Smooth muscle cell (in vitro differentiated cells): Measurements from ENCODE around the gene C11orf86. TPM values are rescaled to one million over a fixed set of nuclear protein-coding genes. Genes with fewer than 3 reads are reported as not detected.

ENCODE experiments used
- DNase-seq: peaks from one replicate; lab custom pipeline; 2025; ENCODE audit not compliant: unreplicated experiment; lab: John Stamatoyannopoulos, UW
- H2AFZ ChIP-seq: fragments of 200-600 bp; sonication (generic); 2 replicates; pipeline ENCODE4 v1.6.0; 2016; ENCODE audit warnings: antibody characterized with exemption, low read depth, mild to moderate bottlenecking
- H3F3A ChIP-seq: fragments of 200-600 bp; sonication (generic); 2 replicates; pipeline ENCODE4 v1.6.0; 2017; ENCODE audit warnings: antibody characterized with exemption, low read depth
- H3K27ac ChIP-seq: fragments of 200-600 bp; sonication (generic); 2 replicates; pipeline ENCODE4 v1.5.1; 2016; ENCODE audit warnings: low read depth, mild to moderate bottlenecking
- H3K27me3 ChIP-seq: fragments of 200-600 bp; sonication (generic); 2 replicates; pipeline ENCODE4 v1.6.1; 2016; ENCODE audit warnings: low read depth, mild to moderate bottlenecking
- H3K36me3 ChIP-seq: fragments of 200-600 bp; sonication (generic); 2 replicates; pipeline ENCODE4 v1.5.1; 2016; ENCODE audit warnings: low read depth
- H3K4me1 ChIP-seq: fragments of 200-600 bp; sonication (generic); 2 replicates; pipeline ENCODE4 v1.5.1; 2016; ENCODE audit warnings: low read depth
- H3K4me2 ChIP-seq: fragments of 200-600 bp; sonication (generic); 2 replicates; pipeline ENCODE4 v1.6.0; 2016; ENCODE audit warnings: mild to moderate bottlenecking
- H3K4me3 ChIP-seq: fragments of 200-600 bp; sonication (generic); 2 replicates; pipeline ENCODE4 v1.5.1; 2016; ENCODE audit warnings: mild to moderate bottlenecking
- H3K79me2 ChIP-seq: fragments of 200-600 bp; sonication (generic); 2 replicates; pipeline ENCODE4 v1.6.0; 2016; ENCODE audit warnings: low read depth, mild to moderate bottlenecking
- H3K9ac ChIP-seq: fragments of 200-600 bp; sonication (generic); 2 replicates; pipeline ENCODE4 v1.6.0; 2016; ENCODE audit warnings: low read depth
- H3K9me3 ChIP-seq: fragments of 200-600 bp; sonication (generic); replicated peaks from 2 replicates; pipeline ENCODE4 v1.5.1; 2016; ENCODE audit warnings: low read depth
- H4K20me1 ChIP-seq: fragments of 200-600 bp; sonication (generic); 2 replicates; pipeline ENCODE4 v1.6.0; 2016; ENCODE audit warnings: low read depth
- CTCF ChIP-seq: fragments of 200-600 bp; sonication (generic); IDR thresholded peaks from 2 replicates; pipeline ENCODE4 v1.5.1; 2017; ENCODE audit warnings: borderline replicate concordance, mild to moderate bottlenecking, antibody characterized with exemption; ENCODE audit not compliant: insufficient read depth, poor library complexity, severe bottlenecking
- WGBS: methylation state at CpG from one replicate; pipeline ENCODE4 v1.1.7; 2016; ENCODE audit warnings: low lambda C conversion rate; 5-methylcytosine and 5-hydroxymethylcytosine counted together
- polyA plus RNA-seq: library from polyadenylated mRNA; unstranded; fragments of >200 nt; fragmentation: Nextera tagmentation; extraction: Ambion mirVana; gene quantifications from 2 replicates; pipeline ENCODE4 v1.2.1, GENCODE V29; 2016
- total RNA-seq: library from RNA; depleted of rRNA; stranded (reverse); fragments of >200 nt; gene quantifications from 2 replicates; pipeline ENCODE4 v1.2.3, GENCODE V29; 2014

The C11orf86 gene
- total and polyA plus RNA-seq, 2 experiments from 2014 or later, result not detected

GRCh38 chr11:66985508-66986177 is 10.5 kb downstream of the C11orf86 start:
- Histone ChIP-seq H3K79me2 (no peaks in the 10 kb centered on the region), H4K20me1 (no peaks in the 10 kb centered on the region), H3K4me3 (no peak overlapping the region), H3K9me3 (no peaks in the 10 kb centered on the region), H3F3A (no peaks in the 10 kb centered on the region), H3K9ac (no peak overlapping the region), H3K4me2 (no peak overlapping the region), H3K27ac (no peak overlapping the region), H2AFZ (no peak overlapping the region), H3K36me3 (no peaks in the 10 kb centered on the region), H3K4me1 (no peaks in the 10 kb centered on the region), H3K27me3 (no peaks in the 10 kb centered on the region)
- 94% methylated on average over 8 of the region's 8 CpGs for WGBS
- no peak for TF ChIP-seq CTCF
- no peak for DNase-seq

GRCh38 chr11:66986178-66986545 is 11.1 kb downstream of the C11orf86 start:
- WGBS, result 90% methylated on average over 7 of the region's 7 CpGs
- no peaks in the 10 kb centered on the region for H4K20me1 ChIP-seq
- H2AFZ ChIP-seq, result no peak overlapping the region
- no peak overlapping the region for H3K4me3 ChIP-seq
- H3K9me3 ChIP-seq, result no peaks in the 10 kb centered on the region
- DNase-seq, result no peak
- H3K4me1 ChIP-seq, result no peaks in the 10 kb centered on the region
- H3K79me2 ChIP-seq, result no peaks in the 10 kb centered on the region
- H3K27me3 ChIP-seq, result no peaks in the 10 kb centered on the region
- no peak overlapping the region for H3K9ac ChIP-seq
- no peak overlapping the region for H3K27ac ChIP-seq
- no peak overlapping the region for H3K4me2 ChIP-seq
- no peak for TF ChIP-seq CTCF
- H3K36me3 ChIP-seq, result no peaks in the 10 kb centered on the region
- no peaks in the 10 kb centered on the region for H3F3A ChIP-seq

- no peaks in the 10 kb centered on the region for H3F3A ChIP-seq
- 79% methylated on average over 4 of the region's 6 CpGs for WGBS
- no peak overlapping the region for H3K4me3 ChIP-seq
- peak overlapping the region; percentile 40 for H3K4me2 ChIP-seq
- no peak overlapping the region for H3K9ac ChIP-seq
- no peak for DNase-seq
- H3K36me3 ChIP-seq, result no peaks in the 10 kb centered on the region
- peak overlapping the region; percentile 93 for H2AFZ ChIP-seq
- no peaks in the 10 kb centered on the region for H3K4me1 ChIP-seq
- H3K27ac ChIP-seq, result no peak overlapping the region
- H3K79me2 ChIP-seq, result no peaks in the 10 kb centered on the region
- no peak for TF ChIP-seq CTCF
- no peaks in the 10 kb centered on the region for H3K27me3 ChIP-seq
- no peaks in the 10 kb centered on the region for H4K20me1 ChIP-seq
- no peaks in the 10 kb centered on the region for H3K9me3 ChIP-seq
Measured at GRCh38 chr11:66987158-66987620, 12.1 kb downstream of the C11orf86 start.
